Measurements from ENCODE around the gene BSG.

DNA sequence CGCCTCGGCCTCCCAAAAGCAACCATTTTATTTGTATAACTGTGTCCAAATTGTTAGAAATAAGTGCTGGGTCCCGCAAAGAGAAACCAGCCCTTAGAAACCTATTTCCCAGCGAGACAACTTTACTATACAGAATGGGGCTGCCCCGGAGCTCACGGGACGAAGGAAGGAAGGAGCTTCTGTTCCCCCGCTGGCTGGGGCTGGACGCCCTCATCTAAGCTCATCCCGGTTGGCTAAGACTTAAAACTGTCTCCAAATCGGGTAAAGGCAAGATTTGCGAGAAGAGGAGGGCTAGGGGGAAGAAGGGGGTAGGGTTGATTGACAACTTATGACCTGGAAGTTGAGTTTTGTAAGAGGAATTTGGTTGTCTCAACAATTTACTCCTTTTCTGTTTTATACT is 12.3 kb upstream of the BSG start:
- no peak for TF ChIP-seq CTCF (IDR thresholded peaks at IDR 0.05)
- TF ChIP-seq POLR2A (IDR thresholded peaks at IDR 0.05): no peak

Measured in heart left ventricle (tissue), 13 donors.